GM12878 (cell line): ENCODE measurements around the gene LRP5. TPM values are rescaled to one million over a fixed set of nuclear protein-coding genes. Genes with fewer than 3 reads are reported as not detected.

Experiments used
- ATAC-seq: fragments of 200-7000 bp; cut with Tn5 transposase; 3 replicates; pipeline ENCODE4 v1.9.1; 2020; ENCODE audit warnings: mild to moderate bottlenecking, moderate library complexity
- BruUV-seq: library from RNA; stranded (reverse); fragments of 400-500 nt; replicated peaks from 2 replicates; lab custom pipeline; 2021; lab: Mats Ljungman, UMichigan
- CTCF ChIA-PET: fragments of 300-600 bp; sonication (Branson Sonifier 250); formaldehyde crosslinking; extraction: SDS; loops from one replicate; lab custom pipeline; 2021; ENCODE audit warnings: inconsistent platforms; lab: Yijun Ruan, JAX
- POLR2A ChIA-PET: fragments of 350-600 bp; formaldehyde crosslinking; extraction: SDS; loops from one replicate; lab custom pipeline; 2021; ENCODE audit warnings: inconsistent platforms; lab: Charles Lee
- RAD21 ChIA-PET: fragments of 300-600 bp; sonication (Branson Sonifier 250); formaldehyde crosslinking; loops from one replicate; lab custom pipeline; 2023; ENCODE audit warnings: antibody characterized with exemption; ENCODE audit not compliant: unreplicated experiment; lab: Charles Lee
- SMC1A ChIA-PET: fragments of 300-600 bp; sonication (Branson Sonifier 250); formaldehyde crosslinking; loops from one replicate; lab custom pipeline; 2023; ENCODE audit not compliant: unreplicated experiment, uncharacterized antibody; lab: Charles Lee
- DNase-seq: peaks from one replicate; pipeline ENCODE4 v3.0.0-alpha.2; 2011; ENCODE audit warnings: low read depth, low spot score
- FAIRE-seq: peaks from 3 replicates; lab custom pipeline; 2011; peaks lifted over from hg19 to GRCh38; lab: Jason Lieb, UNC
- H2AFZ ChIP-seq: 2 replicates; pipeline ENCODE4 v1.6.0; 2011; ENCODE audit warnings: low read depth, low read length, control low read depth; ENCODE audit not compliant: control insufficient read depth
- H3K27ac ChIP-seq: 2 replicates; pipeline ENCODE4 v1.5.1; 2011; ENCODE audit warnings: control low read depth; ENCODE audit not compliant: control insufficient read depth, insufficient read depth
- H3K27me3 ChIP-seq, 2 experiments: replicated peaks in 1 of 2; 2 replicates each; pipeline versions ENCODE4 v1.6.0 to v1.6.1; 2011; ENCODE audit warnings: low read length in 1 of 2; ENCODE audit not compliant: control insufficient read depth in 2 of 2, insufficient read depth in 2 of 2
- H3K36me3 ChIP-seq, 2 experiments: 2 replicates each; pipeline ENCODE4 v1.5.1; 2011; ENCODE audit warnings: low read length in 1 of 2; ENCODE audit not compliant: control insufficient read depth in 2 of 2, insufficient read depth in 2 of 2
- H3K4me1 ChIP-seq: 2 replicates; pipeline ENCODE4 v1.6.1; 2011; ENCODE audit warnings: mild to moderate bottlenecking, low read length, moderate library complexity, mixed read lengths; ENCODE audit not compliant: control insufficient read depth, insufficient read depth
- H3K4me2 ChIP-seq: 2 replicates; pipeline ENCODE4 v1.6.0; 2011; ENCODE audit warnings: control low read depth; ENCODE audit not compliant: control insufficient read depth, insufficient read depth
- H3K4me3 ChIP-seq: fragments of 200-600 bp; sonication (generic); 2 replicates; pipeline ENCODE4 v1.5.1; 2016
- H3K79me2 ChIP-seq: 2 replicates; pipeline ENCODE4 v1.6.0; 2011; ENCODE audit warnings: low read length; ENCODE audit not compliant: control insufficient read depth, insufficient read depth
- H3K9ac ChIP-seq: 2 replicates; pipeline ENCODE4 v1.8.0; 2011; ENCODE audit warnings: low read length, control low read depth, mixed read lengths; ENCODE audit not compliant: control insufficient read depth, insufficient read depth
- H3K9me3 ChIP-seq: replicated peaks from 3 replicates; pipeline ENCODE4 v1.5.1; 2011; ENCODE audit warnings: mild to moderate bottlenecking, low read length; ENCODE audit not compliant: control insufficient read depth, insufficient read depth
- H4K20me1 ChIP-seq: 2 replicates; pipeline ENCODE4 v1.6.0; 2011; ENCODE audit not compliant: control insufficient read depth, insufficient read depth
- CBFB ChIP-seq: IDR thresholded peaks from 2 replicates; pipeline ENCODE4 v1.6.1; 2016; ENCODE audit warnings: antibody characterized with exemption, low read depth
- CBX5 ChIP-seq: sonication (generic); IDR thresholded peaks from 2 replicates; pipeline ENCODE4 v1.6.1; 2016; ENCODE audit warnings: low read depth, moderate library complexity, mild to moderate bottlenecking, inconsistent platforms
- E2F4 ChIP-seq: IDR thresholded peaks from 2 replicates; pipeline ENCODE4 v1.6.1; 2012; ENCODE audit warnings: low read depth, low read length, improper control_type of control experiment
- E4F1 ChIP-seq: fragments of 450-650 bp; IDR thresholded peaks from 2 replicates; pipeline ENCODE4 v1.6.1; 2018; ENCODE audit warnings: borderline replicate concordance, mild to moderate bottlenecking; ENCODE audit not compliant: partially characterized antibody
- FOXM1 ChIP-seq: IDR thresholded peaks from 2 replicates; pipeline ENCODE4 v1.6.1; 2012; ENCODE audit warnings: low read depth, mild to moderate bottlenecking, inconsistent platforms, low read length, moderate library complexity
- GATAD2B ChIP-seq: fragments of 450-650 bp; conservative IDR thresholded peaks from 2 replicates; pipeline ENCODE4 v1.6.1; 2017; ENCODE audit warnings: low read depth, mild to moderate bottlenecking, moderate library complexity
- SKIL ChIP-seq: fragments of 450-650 bp; IDR thresholded peaks from 2 replicates; pipeline ENCODE4 v1.6.1; 2017; ENCODE audit warnings: mild to moderate bottlenecking, low read depth, inconsistent platforms; ENCODE audit not compliant: poor library complexity, severe bottlenecking
- STAT1 ChIP-seq: fragments of 450-650 bp; conservative IDR thresholded peaks from 2 replicates; pipeline ENCODE4 v1.6.1; 2014; ENCODE audit warnings: antibody characterized with exemption, mild to moderate bottlenecking
- SUPT20H ChIP-seq: IDR thresholded peaks from 2 replicates; pipeline ENCODE4 v1.6.1; 2011; ENCODE audit warnings: low read depth, mild to moderate bottlenecking, low read length, moderate library complexity, borderline replicate concordance; ENCODE audit not compliant: control insufficient read depth
- USF2 ChIP-seq: IDR thresholded peaks from 2 replicates; pipeline ENCODE4 v1.6.1; 2011; ENCODE audit warnings: low read depth, low read length, improper control_type of control experiment, borderline replicate concordance
- ZNF622 ChIP-seq: fragments of 450-650 bp; IDR thresholded peaks from 2 replicates; pipeline ENCODE4 v1.6.1; 2017; ENCODE audit warnings: mild to moderate bottlenecking, inconsistent platforms
- WGBS: methylation state at CpG from one replicate; pipeline ENCODE4 v1.1.6; 2016; ENCODE audit warnings: low lambda C conversion rate; ENCODE audit not compliant: insufficient replicate concordance, insufficient coverage; ENCODE audit errors: missing lambda C conversion rate; 5-methylcytosine and 5-hydroxymethylcytosine counted together
- in situ Hi-C: fragments of 300-500 bp; cut with MboI; formaldehyde crosslinking; loops from 9 replicates; pipeline ENCODE4 v1.14.3; 2018; ENCODE audit warnings: mixed read lengths
- intact Hi-C: fragments of 100-400 bp; cut with micrococcal nuclease; formaldehyde crosslinking; loops from one replicate; pipeline ENCODE4 v1.14.2; 2022; ENCODE audit not compliant: unreplicated experiment
- polyA plus RNA-seq, 11 experiments: library from polyadenylated mRNA; depleted of rRNA in 4 of 11; unstranded in 6 of 11; stranded (reverse) in 5 of 11; fragments of >200 nt; fragmentation: Nextera tagmentation in 4 of 11; fragmentation: Illumina TruSeq in 1 of 11; extraction: Ambion mirVana in 4 of 11; extraction: Trizol in 1 of 11; gene quantifications; 1 replicate in 1 of 11; 2 replicates in 10 of 11; pipeline versions ENCODE4 v1.2.1 to v1.2.3, GENCODE V29; 2011 to 2016; ENCODE audit warnings: inconsistent platforms in 2 of 11, missing spikeins in 2 of 11, low read depth in 1 of 11
- total RNA-seq, 4 experiments: library from RNA; depleted of rRNA in 3 of 4; stranded (reverse); fragments of >200 nt in 3 of 4; fragmentation: Illumina TruSeq in 1 of 4; extraction: Trizol in 1 of 4; gene quantifications; 2 replicates each; pipeline versions ENCODE4 v1.2.1 to v1.2.3, GENCODE V29; 2013 to 2021

The LRP5 gene
- total and polyA plus RNA-seq, 10 of the 15 experiments (the other 5 are each of a cell fraction or from before 2014, with no cell fraction given): 0.37 to 34.0 (median 6.6) TPM

GRCh38 chr11:68403831-68404230, 91.4 kb downstream of the LRP5 start (continued):
- no peak for TF ChIP-seq E4F1
- no peak for TF ChIP-seq E2F4
- TF ChIP-seq, all 136 proteins: peak for 0

- in situ Hi-C loops: no loop called here
- H3K9ac ChIP-seq: no peak overlapping the region
- no TSS peak for BruUV-seq
- TF ChIP-seq FOXM1 (no peak), USF2 (no peak), CBX5 (no peak), SKIL (no peak), STAT1 (no peak), GATAD2B (no peak), ZNF622 (no peak), CBFB (no peak), SUPT20H (no peak)
Measured at GRCh38 chr11:68406324-68407313, 94.2 kb downstream of the LRP5 start.

More at GRCh38 chr11:68406324-68407313, 94.2 kb downstream of the LRP5 start:
- FAIRE-seq (no peak), DNase-seq (no peak), ATAC-seq (no peak)
- intact Hi-C loops: no loop called here
- Histone ChIP-seq H3K4me3 (no peak overlapping the region), H3K4me2 (no peak overlapping the region), H3K9me3 (no peaks in the 10 kb centered on the region), H3K27ac (no peak overlapping the region), H2AFZ (no peak overlapping the region), H3K79me2 (no peaks in the 10 kb centered on the region), H4K20me1 (no peaks in the 10 kb centered on the region), H3K36me3 (peaks cover 17 to 23% of the 10 kb centered on the region in 2 experiments; a peak in 3 of 4 replicates), H3K27me3 (no peaks in the 10 kb centered on the region), H3K4me1 (no peaks in the 10 kb centered on the region)
- CTCF ChIA-PET: interaction anchor here (0.7 kb wide), 1 partner anchor 128 kb away, joined by 3 read pairs; no protein-coding TSS in a partner anchor
- RAD21 ChIA-PET: no interaction called here
- SMC1A ChIA-PET: interaction anchor here (0.7 kb wide), 1 partner anchor 297 kb away, joined by 3 read pairs; no protein-coding TSS in a partner anchor
- 85% methylated on average over 34 of the region's 34 CpGs for WGBS
- POLR2A ChIA-PET: no interaction called here
